ENCODE results near the gene PITX3.

- TF ChIP-seq GATA3 (IDR thresholded peaks at IDR 0.05; ENCODE audit: low read depth, low read length) (no peak), GATA2 (IDR thresholded peaks at IDR 0.05; ENCODE audit: low read depth, low read length) (no peak)
Observed at GRCh38 chr10:102261196-102261595, 19.9 kb upstream of the PITX3 start.

Data from SH-SY5Y (cell line).